ENCODE measurements around the gene S100P.

GRCh38 chr4:6693231-6694176 lies at the start of gene S100P:
- TF ChIP-seq EZH2phosphoT487 (IDR thresholded peaks at IDR 0.05; ENCODE audit: insufficient read depth, low read depth), result no peak
- no peak for TF ChIP-seq EZH2 (IDR thresholded peaks at IDR 0.05; ENCODE audit: insufficient read depth, poor library complexity, severe bottlenecking)

All from GM23248 (cell line).